K562 (cell line): ENCODE data around the gene LILRB3. TPM values are rescaled to one million over a fixed set of nuclear protein-coding genes. Genes with fewer than 3 reads are reported as not detected.

Experiments used
- ATAC-seq: fragments of 200-7000 bp; cut with Tn5 transposase; 3 replicates; pipeline ENCODE4 v1.9.1; 2020; ENCODE audit warnings: moderate library complexity
- BruUV-seq: library from RNA; stranded (reverse); fragments of 400-500 nt; replicated peaks from 2 replicates; lab custom pipeline; 2021; lab: Mats Ljungman, UMichigan
- CTCF ChIA-PET: fragments of 300-600 bp; formaldehyde crosslinking; extraction: SDS; loops from one replicate; lab custom pipeline; 2021; ENCODE audit warnings: low intra/inter-chr PET ratio; lab: Yijun Ruan, JAX
- POLR2A ChIA-PET: fragments of 300-600, 350-650 bp; sonication (Branson Sonifier 250); formaldehyde crosslinking; extraction: SDS; loops from one replicate; lab custom pipeline; 2021; ENCODE audit warnings: antibody characterized with exemption, inconsistent platforms; lab: Yijun Ruan, JAX
- DNase-seq, 4 experiments: peaks; one replicate each; pipeline versions ENCODE4 v3.0.0 to v3.0.0-alpha.2; 2011 to 2018; ENCODE audit warnings: low spot score in 3 of 4, mixed read lengths in 3 of 4; ENCODE audit errors: extremely low read depth in 1 of 4
- FAIRE-seq: peaks from 2 replicates; lab custom pipeline; 2011; peaks lifted over from hg19 to GRCh38; lab: Jason Lieb, UNC
- H2AFZ ChIP-seq: 2 replicates; pipeline ENCODE4 v1.6.0; 2011; ENCODE audit warnings: low read depth, low read length, control low read depth, inconsistent platforms
- H3K27ac ChIP-seq: fragments of 200-600 bp; 3 replicates; pipeline ENCODE4 v1.8.0; 2011; ENCODE audit warnings: low read depth, mild to moderate bottlenecking, control low read depth, inconsistent platforms, low read length, moderate library complexity, mixed read lengths; ENCODE audit errors: extremely low read depth
- H3K27me3 ChIP-seq, 2 experiments: fragments of 300-600 bp in 1 of 2; 2 replicates in 1 of 2; 3 replicates in 1 of 2; pipeline versions ENCODE4 v1.6.0 to v1.8.0; 2011; ENCODE audit warnings: inconsistent platforms in 2 of 2, low read length in 2 of 2, mild to moderate bottlenecking in 1 of 2, mixed read lengths in 1 of 2, moderate library complexity in 1 of 2; ENCODE audit not compliant: control insufficient read depth in 2 of 2, insufficient read depth in 2 of 2
- H3K36me3 ChIP-seq: fragments of 300-600 bp; 3 replicates; pipeline ENCODE4 v1.8.0; 2011; ENCODE audit warnings: mild to moderate bottlenecking, low read length, inconsistent platforms; ENCODE audit not compliant: control insufficient read depth, insufficient read depth
- H3K4me1 ChIP-seq, 2 experiments: fragments of 200-600 bp in 1 of 2; replicated peaks in 1 of 2; 2 replicates in 1 of 2; 3 replicates in 1 of 2; pipeline versions ENCODE4 v1.5.1 to v1.8.0; 2011; ENCODE audit warnings: inconsistent platforms in 2 of 2, low read length in 2 of 2, mild to moderate bottlenecking in 1 of 2, mixed read lengths in 1 of 2, moderate library complexity in 1 of 2; ENCODE audit not compliant: control insufficient read depth in 2 of 2, insufficient read depth in 2 of 2
- H3K4me2 ChIP-seq: 2 replicates; pipeline ENCODE4 v1.6.1; 2011; ENCODE audit warnings: low read length, control low read depth, inconsistent platforms, mixed read lengths; ENCODE audit not compliant: insufficient read depth
- H3K4me3 ChIP-seq: fragments of 200-600 bp; sonication (generic), shearing (Covaris generic); 2 replicates; pipeline ENCODE4 v1.5.1; 2016; ENCODE audit warnings: control low read depth, inconsistent platforms
- H3K79me2 ChIP-seq: fragments of 200-600 bp; 3 replicates; pipeline ENCODE4 v1.8.0; 2011; ENCODE audit warnings: low read length, inconsistent platforms; ENCODE audit not compliant: control insufficient read depth, insufficient read depth
- H3K9ac ChIP-seq, 2 experiments: 2 replicates each; pipeline versions ENCODE4 v1.6.0 to v1.6.1; 2011; ENCODE audit warnings: low read depth in 2 of 2, low read length in 2 of 2, control low read depth in 1 of 2, inconsistent platforms in 1 of 2, mild to moderate bottlenecking in 1 of 2, mixed read lengths in 1 of 2; ENCODE audit not compliant: insufficient read depth in 1 of 2
- H3K9me1 ChIP-seq: one replicate; pipeline ENCODE4 v1.6.0; 2011; ENCODE audit warnings: inconsistent platforms, mild to moderate bottlenecking, low read length, moderate library complexity; ENCODE audit not compliant: control insufficient read depth, insufficient read depth
- H3K9me3 ChIP-seq: replicated peaks from 2 replicates; pipeline ENCODE4 v1.5.1; 2011; ENCODE audit warnings: low read depth, low read length, inconsistent platforms; ENCODE audit not compliant: control insufficient read depth, insufficient read depth
- H4K20me1 ChIP-seq: replicated peaks from 2 replicates; pipeline ENCODE4 v1.6.1; 2011; ENCODE audit warnings: low read length, inconsistent platforms, mixed read lengths; ENCODE audit not compliant: control insufficient read depth, insufficient read depth
- ARID1B ChIP-seq: fragments of 450-650 bp; IDR thresholded peaks from 2 replicates; pipeline ENCODE4 v1.6.1; 2016; ENCODE audit warnings: antibody characterized with exemption, mild to moderate bottlenecking, inconsistent platforms
- BHLHE40 ChIP-seq: IDR thresholded peaks from 2 replicates; pipeline ENCODE4 v1.6.1; 2011; ENCODE audit warnings: low read length, improper control_type of control experiment
- C11orf30 ChIP-seq: fragments of 450-650 bp; IDR thresholded peaks from 2 replicates; pipeline ENCODE4 v1.6.1; 2016; ENCODE audit warnings: low read depth, mild to moderate bottlenecking
- CC2D1A ChIP-seq: fragments of 450-650 bp; IDR thresholded peaks from 2 replicates; pipeline ENCODE4 v1.6.1; 2017; ENCODE audit warnings: mild to moderate bottlenecking
- CTBP1 ChIP-seq: fragments of 450-650 bp; IDR thresholded peaks from 2 replicates; pipeline ENCODE4 v1.6.1; 2016; ENCODE audit warnings: borderline replicate concordance
- FOXO4 ChIP-seq: fragments of 450-650 bp; formaldehyde crosslinking; IDR thresholded peaks from 2 replicates; pipeline ENCODE4 v1.4.0; 2020; ENCODE audit warnings: mild to moderate bottlenecking, moderate library complexity
- JUN ChIP-seq, 2 experiments: sonication (generic) in 1 of 2; formaldehyde crosslinking in 1 of 2; IDR thresholded peaks; 2 replicates each; pipeline versions ENCODE4 v1.6.1 to v1.8.0; 2012 to 2022; ENCODE audit warnings: borderline replicate concordance in 2 of 2, mild to moderate bottlenecking in 2 of 2, improper control_type of control experiment in 1 of 2, low read depth in 1 of 2, low read length in 1 of 2, missing genetic modification reagents in 1 of 2
- RAD51 ChIP-seq: fragments of 450-650 bp; IDR thresholded peaks from 2 replicates; pipeline ENCODE4 v1.7.1; 2016; ENCODE audit warnings: low read depth, mild to moderate bottlenecking, borderline replicate concordance
- RNF2 ChIP-seq: sonication (generic); IDR thresholded peaks from 2 replicates; pipeline ENCODE4 v1.6.1; 2016
- SMAD3 ChIP-seq: fragments of 450-650 bp; formaldehyde crosslinking; conservative IDR thresholded peaks from 2 replicates; pipeline ENCODE4 v1.4.0; 2020; ENCODE audit warnings: mild to moderate bottlenecking
- SNRNP70 ChIP-seq: fragments of 200-400 bp; formaldehyde crosslinking; optimal IDR thresholded peaks from 2 replicates; pipeline ENCODE3; 2017; ENCODE audit warnings: low read depth, low read length
- SOX6 ChIP-seq: fragments of 450-650 bp; IDR thresholded peaks from 2 replicates; pipeline ENCODE4 v1.6.1; 2014; ENCODE audit warnings: mild to moderate bottlenecking
- SP2 ChIP-seq: IDR thresholded peaks from 2 replicates; pipeline ENCODE4 v1.6.1; 2011; ENCODE audit warnings: mild to moderate bottlenecking, low read depth, low read length, moderate library complexity; ENCODE audit not compliant: poor library complexity, severe bottlenecking; ENCODE audit errors: extremely low read depth
- SREBF1 ChIP-seq: fragments of 150-350 bp; IDR thresholded peaks from 2 replicates; pipeline ENCODE4 v1.6.1; 2014; ENCODE audit warnings: antibody characterized with exemption, low read depth, low read length, borderline replicate concordance
- TAF9B ChIP-seq: fragments of 450-650 bp; IDR thresholded peaks from 2 replicates; pipeline ENCODE4 v1.6.1; 2018; ENCODE audit warnings: mild to moderate bottlenecking; ENCODE audit not compliant: partially characterized antibody
- TFAP4 ChIP-seq: sonication (generic); formaldehyde crosslinking; IDR thresholded peaks from 2 replicates; pipeline ENCODE4 v1.8.0; 2022; ENCODE audit warnings: missing genetic modification reagents, mild to moderate bottlenecking, moderate library complexity, borderline replicate concordance
- ZEB2 ChIP-seq: fragments of 450-650 bp; IDR thresholded peaks from 2 replicates; pipeline ENCODE4 v1.6.1; 2016
- ZNF384 ChIP-seq: IDR thresholded peaks from 2 replicates; pipeline ENCODE4 v1.6.1; 2012; ENCODE audit warnings: low read depth, low read length, improper control_type of control experiment
- ZNF449 ChIP-seq: fragments of 250-450 bp; sonication (Bioruptor Pico); IDR thresholded peaks from 2 replicates; pipeline ENCODE4 v1.8.0; 2022; ENCODE audit warnings: moderate library complexity, mild to moderate bottlenecking, inconsistent platforms
- WGBS: fragments of 100-300 bp; shearing (Covaris generic); methylation state at CpG from one replicate; pipeline ENCODE4 v1.1.6; 2016; ENCODE audit warnings: low coverage, mixed read lengths; ENCODE audit not compliant: insufficient coverage; ENCODE audit errors: missing lambda C conversion rate; 5-methylcytosine and 5-hydroxymethylcytosine counted together
- in situ Hi-C: fragments of 300-500 bp; cut with MboI; formaldehyde crosslinking; loops from 4 replicates; pipeline ENCODE4 v1.15.0; 2018; ENCODE audit warnings: inconsistent platforms, mixed read lengths
- intact Hi-C: fragments of 100-400 bp; cut with micrococcal nuclease; formaldehyde crosslinking; loops from 2 replicates; pipeline ENCODE4 v1.14.2; 2022
- polyA plus RNA-seq, 8 experiments: library from polyadenylated mRNA; depleted of rRNA in 4 of 8; stranded (reverse) in 5 of 8; unstranded in 3 of 8; fragments of >200 nt; fragmentation: Nextera tagmentation in 2 of 8; fragmentation: Illumina TruSeq in 1 of 8; extraction: Ambion mirVana in 2 of 8; extraction: Trizol in 1 of 8; gene quantifications; 2 replicates each; pipeline versions ENCODE4 v1.2.1 to v1.2.3, GENCODE V29; 2011 to 2014; ENCODE audit warnings: inconsistent platforms in 1 of 8, missing spikeins in 1 of 8
- total RNA-seq, 7 experiments: library from RNA; depleted of rRNA in 6 of 7; stranded (reverse); fragments of >200 nt in 6 of 7; fragmentation: Illumina TruSeq in 2 of 7; extraction: Trizol in 2 of 7; gene quantifications; 2 replicates each; pipeline versions ENCODE4 v1.2.1 to v1.2.3, GENCODE V29; 2011 to 2021; ENCODE audit warnings: low replicate concordance in 1 of 7

LILRB3 gene
- total and polyA plus RNA-seq, 9 of the 15 experiments (the other 6 are each of a cell fraction or from before 2014, with no cell fraction given): 0.01 to 0.09 TPM; not detected in 7

GRCh38 chr19:54231077-54231931 is 8.5 kb upstream of the LILRB3 start:
- in situ Hi-C loops (no loop called here), intact Hi-C loops (loop anchor here (2.0 to 5.0 kb wide), 3 partner anchors 21 to 63 kb away; partner anchors contain the start of gene MBOAT7)
- Histone ChIP-seq H3K4me1 (peaks cover 4 to 6% of the 10 kb centered on the region in 2 experiments; a peak in 4 of 5 replicates), H3K4me2 (peak overlapping the region; percentile 28; the same call in 1 of the 2 replicates), H3K27ac (no peak overlapping the region), H3K9me1 (no peaks in the 10 kb centered on the region), H3K9ac (no peak overlapping the region), H2AFZ (no peak overlapping the region), H3K36me3 (no peaks in the 10 kb centered on the region), H3K79me2 (no peaks in the 10 kb centered on the region), H3K4me3 (no peak overlapping the region), H3K27me3 (peaks cover 10 to 33% of the 10 kb centered on the region in 2 experiments; a peak in 4 of 5 replicates), H4K20me1 (no peaks in the 10 kb centered on the region), H3K9me3 (no peaks in the 10 kb centered on the region)
- BruUV-seq: no TSS peak
- WGBS: 5% methylated on average over 21 of the region's 21 CpGs
- DNase-seq (peak; percentile 82 to 92 (median 89)), FAIRE-seq (peak; percentile 98), ATAC-seq (peak; percentile 100)
- ChIA-PET POLR2A (no interaction called here), CTCF (interaction anchor here (0.6 to 3.3 kb wide), 5 partner anchors 62 to 1017 kb away, joined by 3 to 37 read pairs (median 4); no protein-coding TSS in a partner anchor)
- TF ChIP-seq ZNF449 (CRISPR knock-in tag): no peak
- peak; percentile 88 for TF ChIP-seq ZEB2
- TF ChIP-seq RNF2: no peak
- TF ChIP-seq SOX6: peak; percentile 23; the same call in 1 of the 2 replicates
- TF ChIP-seq RAD51: peak; percentile 49
- TF ChIP-seq CTBP1: peak; percentile 96
- TF ChIP-seq BHLHE40: peak; percentile 61
- no peak for TF ChIP-seq TAF9B
- no peak for TF ChIP-seq SNRNP70
- TF ChIP-seq CC2D1A: peak; percentile 91
- TF ChIP-seq C11orf30: no peak
- TF ChIP-seq ARID1B: peak; percentile 59
- no peak for TF ChIP-seq SMAD3 (CRISPR knock-in tag)
- TF ChIP-seq JUN (IDR thresholded peaks at IDR 0.05; ENCODE audit: borderline replicate concordance, low read depth, low read length): peak; percentile 77
- TF ChIP-seq JUN (CRISPR knock-in tag; IDR thresholded peaks at IDR 0.05; ENCODE audit: borderline replicate concordance): no peak
- TF ChIP-seq TFAP4 (CRISPR knock-in tag): peak; percentile 88
- TF ChIP-seq SREBF1: 0 out of 2 replicates have a peak, but pooled peaks have one; percentile 40
- no peak for TF ChIP-seq SP2
- TF ChIP-seq ZNF384: no peak
- TF ChIP-seq FOXO4 (CRISPR knock-in tag): no peak
